Fibroblast of lung (primary cell): ENCODE data around the gene KCNIP1.

Source experiments
- EZH2 ChIP-seq: IDR thresholded peaks from 2 replicates; pipeline ENCODE4 v1.5.1; 2012; ENCODE audit warnings: low read length, control low read depth, mild to moderate bottlenecking; ENCODE audit errors: missing control alignments
- TF ChIP-seq, protein P1 (sequence below), 2 donors: IDR thresholded peaks in 1 of 2; conservative IDR thresholded peaks in 1 of 2; 1 replicate in 1 of 2; 2 replicates in 1 of 2; pipeline ENCODE4 v1.5.1; 2011 to 2012; ENCODE audit warnings: low read length in 2 of 2, control low read depth in 1 of 2, inconsistent platforms in 1 of 2, low read depth in 1 of 2, mild to moderate bottlenecking in 1 of 2

DNA sequence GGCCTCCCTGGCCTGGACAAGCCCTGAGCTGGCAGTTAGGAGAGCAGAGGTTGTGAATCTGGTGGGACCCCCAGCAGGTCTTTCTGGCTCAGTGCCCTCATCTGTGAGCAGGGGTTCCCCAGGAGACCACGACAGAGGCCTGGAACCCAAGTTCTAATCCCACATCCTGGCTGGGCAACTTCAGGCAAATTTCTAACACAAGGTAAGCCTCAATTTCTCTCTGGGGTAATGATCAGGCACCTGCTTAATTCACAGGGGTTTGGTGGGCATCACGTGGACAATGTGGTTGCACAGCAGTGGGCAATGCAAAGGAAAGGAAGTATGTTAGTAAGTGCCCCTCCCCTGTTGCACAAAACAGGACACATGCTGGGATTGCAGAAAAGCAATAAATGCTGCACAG, 1.9 kb upstream of the KCNIP1 start:
- TF ChIP-seq, protein P1, sequence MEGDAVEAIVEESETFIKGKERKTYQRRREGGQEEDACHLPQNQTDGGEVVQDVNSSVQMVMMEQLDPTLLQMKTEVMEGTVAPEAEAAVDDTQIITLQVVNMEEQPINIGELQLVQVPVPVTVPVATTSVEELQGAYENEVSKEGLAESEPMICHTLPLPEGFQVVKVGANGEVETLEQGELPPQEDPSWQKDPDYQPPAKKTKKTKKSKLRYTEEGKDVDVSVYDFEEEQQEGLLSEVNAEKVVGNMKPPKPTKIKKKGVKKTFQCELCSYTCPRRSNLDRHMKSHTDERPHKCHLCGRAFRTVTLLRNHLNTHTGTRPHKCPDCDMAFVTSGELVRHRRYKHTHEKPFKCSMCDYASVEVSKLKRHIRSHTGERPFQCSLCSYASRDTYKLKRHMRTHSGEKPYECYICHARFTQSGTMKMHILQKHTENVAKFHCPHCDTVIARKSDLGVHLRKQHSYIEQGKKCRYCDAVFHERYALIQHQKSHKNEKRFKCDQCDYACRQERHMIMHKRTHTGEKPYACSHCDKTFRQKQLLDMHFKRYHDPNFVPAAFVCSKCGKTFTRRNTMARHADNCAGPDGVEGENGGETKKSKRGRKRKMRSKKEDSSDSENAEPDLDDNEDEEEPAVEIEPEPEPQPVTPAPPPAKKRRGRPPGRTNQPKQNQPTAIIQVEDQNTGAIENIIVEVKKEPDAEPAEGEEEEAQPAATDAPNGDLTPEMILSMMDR (conservative IDR thresholded peaks at IDR 0.05 in 1 of 2, IDR thresholded peaks at IDR 0.05 in 1 of 2; ENCODE audit: low read depth in 1 of 2, low read length in 2 of 2) = no peak
- no peak for TF ChIP-seq EZH2
